Karpas-422 (cell line): ENCODE data around the gene ALDH1A1. TPM values are rescaled to one million over a fixed set of nuclear protein-coding genes. Genes with fewer than 3 reads are reported as not detected.

Source experiments
- DNase-seq: peaks from one replicate; pipeline ENCODE4 v3.0.0-alpha.2; 2015
- H2AFZ ChIP-seq: fragments of 200-600 bp; sonication (generic); 2 replicates; pipeline ENCODE4 v1.6.1; 2014; ENCODE audit warnings: antibody characterized with exemption, low read length, mixed read lengths
- H3K27ac ChIP-seq: fragments of 200-600 bp; sonication (generic); 2 replicates; pipeline ENCODE4 v1.5.1; 2014; ENCODE audit warnings: mild to moderate bottlenecking, low read length, moderate library complexity
- H3K27me3 ChIP-seq: fragments of 200-600 bp; sonication (generic); 2 replicates; pipeline ENCODE4 v1.6.1; 2014; ENCODE audit warnings: low read length, mixed read lengths
- H3K36me3 ChIP-seq: fragments of 200-600 bp; sonication (generic); 2 replicates; pipeline ENCODE4 v1.6.1; 2014; ENCODE audit warnings: low read length, mixed read lengths; ENCODE audit not compliant: insufficient read depth
- H3K4me1 ChIP-seq: fragments of 200-600 bp; sonication (generic); 2 replicates; pipeline ENCODE4 v1.6.1; 2014; ENCODE audit warnings: mild to moderate bottlenecking, low read length, mixed read lengths
- H3K4me2 ChIP-seq: fragments of 200-600 bp; sonication (generic); 2 replicates; pipeline ENCODE4 v1.6.1; 2014; ENCODE audit warnings: low read length, low read depth, mild to moderate bottlenecking; ENCODE audit not compliant: poor library complexity, severe bottlenecking
- H3K4me3 ChIP-seq: fragments of 200-600 bp; sonication (generic); 2 replicates; pipeline ENCODE4 v1.5.1; 2014; ENCODE audit warnings: mild to moderate bottlenecking, antibody characterized with exemption, low read length, mixed read lengths
- H3K79me2 ChIP-seq: fragments of 200-600 bp; sonication (generic); 2 replicates; pipeline ENCODE4 v1.6.1; 2014; ENCODE audit warnings: mild to moderate bottlenecking, low read length, mixed read lengths
- H3K9ac ChIP-seq: fragments of 200-600 bp; sonication (generic); 2 replicates; pipeline ENCODE4 v1.6.0; 2014; ENCODE audit warnings: low read length
- H3K9me2 ChIP-seq: fragments of 200-600 bp; sonication (generic), shearing (Covaris generic); replicated peaks from 2 replicates; pipeline ENCODE4 v1.6.0; 2014; ENCODE audit warnings: mild to moderate bottlenecking, low read length, moderate library complexity; ENCODE audit not compliant: insufficient read depth
- H3K9me3 ChIP-seq: fragments of 300-700, 200-600 bp; sonication (generic); 2 replicates; pipeline ENCODE4 v1.6.1; 2014; ENCODE audit warnings: low read length, mixed read lengths
- H4K20me1 ChIP-seq: fragments of 200-600 bp; sonication (generic); 2 replicates; pipeline ENCODE4 v1.6.1; 2014; ENCODE audit warnings: mild to moderate bottlenecking, antibody characterized with exemption, low read length, low read depth; ENCODE audit not compliant: insufficient read depth
- total RNA-seq: library from RNA; depleted of rRNA; stranded (reverse); fragments of >200 nt; shearing (Covaris generic); gene quantifications from 2 replicates; pipeline ENCODE4 v1.2.3, GENCODE V29; 2014; ENCODE audit warnings: low replicate concordance

The ALDH1A1 gene
- total RNA-seq, 1 experiment from 2014 or later: not detected

DNA sequence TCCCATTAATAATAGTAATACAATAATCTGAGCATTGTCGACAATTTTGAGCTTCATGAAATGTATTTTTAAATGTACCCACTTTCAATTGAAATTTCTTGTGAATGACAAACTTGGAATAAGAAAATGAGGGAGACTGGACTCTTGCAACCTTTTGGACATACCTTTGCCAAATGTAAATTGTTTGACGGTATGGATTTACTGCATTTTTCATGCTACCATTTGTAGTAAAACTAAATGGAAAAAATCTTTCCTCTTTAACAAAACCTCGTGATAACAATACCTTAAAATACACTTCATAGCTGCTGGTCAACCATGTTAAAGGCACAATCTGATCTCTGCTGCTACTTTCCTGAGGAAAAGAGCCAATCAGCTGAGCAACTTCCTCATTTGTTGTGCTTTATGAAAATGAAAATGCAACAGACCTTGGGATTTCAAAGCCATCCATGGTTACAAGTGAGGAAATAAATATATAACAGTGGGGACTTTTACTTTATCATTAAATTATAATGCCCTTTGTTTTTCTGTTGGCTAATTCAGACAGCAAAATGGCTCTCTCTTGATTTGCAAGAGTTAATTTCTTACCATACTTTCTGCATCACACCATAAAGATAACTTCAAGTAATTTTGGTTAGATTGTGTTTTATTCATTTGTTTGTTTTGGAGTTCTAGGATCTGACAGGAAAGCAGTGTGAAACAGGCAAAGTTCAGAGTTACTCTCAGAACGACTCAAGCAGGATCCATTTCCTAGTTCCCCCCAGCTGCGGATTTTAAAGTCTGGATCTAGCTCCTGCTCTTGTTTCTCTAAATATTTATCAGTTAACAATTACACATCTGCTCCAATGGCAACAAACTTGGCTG is 1.1 kb downstream of the ALDH1A1 start:
- H3K9ac ChIP-seq: no peak overlapping the region
- H3K4me3 ChIP-seq: no peak overlapping the region
- H3K9me2 ChIP-seq: no peaks in the 10 kb centered on the region
- H3K79me2 ChIP-seq: no peaks in the 10 kb centered on the region
- peaks cover 10% of the 10 kb centered on the region for H3K4me1 ChIP-seq
- DNase-seq: no peak
- H3K27me3 ChIP-seq: no peaks in the 10 kb centered on the region
- no peak overlapping the region for H3K4me2 ChIP-seq
- H3K36me3 ChIP-seq: no peaks in the 10 kb centered on the region
- no peaks in the 10 kb centered on the region for H4K20me1 ChIP-seq
- H3K27ac ChIP-seq: no peak overlapping the region
- no peak overlapping the region for H2AFZ ChIP-seq
- no peaks in the 10 kb centered on the region for H3K9me3 ChIP-seq

DNA sequence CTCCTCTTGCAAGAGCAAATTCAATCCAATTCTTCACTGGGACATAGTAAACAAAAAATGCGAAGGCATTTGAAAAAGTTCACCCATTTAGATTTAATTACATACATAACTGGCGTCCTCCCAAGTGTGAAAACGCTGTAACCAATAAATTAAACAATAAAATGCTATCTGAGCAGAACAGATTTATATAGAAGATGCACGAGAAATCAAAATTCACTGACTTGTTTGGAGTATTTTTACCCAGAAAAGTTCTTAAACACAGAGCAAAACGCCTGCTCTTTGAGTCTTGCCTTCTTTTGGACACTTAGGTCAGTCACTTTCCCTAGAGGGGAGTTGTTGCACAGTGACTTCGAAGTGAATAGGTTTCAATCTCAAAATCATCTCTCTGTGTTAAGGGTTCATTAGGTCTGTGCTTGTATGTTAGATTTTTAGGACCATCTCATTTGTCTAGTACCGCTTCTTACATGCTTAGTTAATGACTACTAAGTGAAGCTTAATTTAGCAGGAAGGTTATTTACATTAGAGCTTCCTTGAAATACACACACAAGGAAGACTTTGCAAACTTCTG is 1.9 kb downstream of the ALDH1A1 start:
- H3K27ac ChIP-seq: no peak overlapping the region
- no peaks in the 10 kb centered on the region for H3K36me3 ChIP-seq
- no peaks in the 10 kb centered on the region for H3K79me2 ChIP-seq
- DNase-seq: no peak
- no peaks in the 10 kb centered on the region for H3K9me2 ChIP-seq
- H3K4me2 ChIP-seq: no peak overlapping the region
- no peaks in the 10 kb centered on the region for H4K20me1 ChIP-seq
- no peaks in the 10 kb centered on the region for H3K9me3 ChIP-seq
- no peak overlapping the region for H3K4me3 ChIP-seq
- H3K27me3 ChIP-seq: no peaks in the 10 kb centered on the region
- no peak overlapping the region for H3K9ac ChIP-seq
- H3K4me1 ChIP-seq: peaks cover 10% of the 10 kb centered on the region
- H2AFZ ChIP-seq: no peak overlapping the region

DNA sequence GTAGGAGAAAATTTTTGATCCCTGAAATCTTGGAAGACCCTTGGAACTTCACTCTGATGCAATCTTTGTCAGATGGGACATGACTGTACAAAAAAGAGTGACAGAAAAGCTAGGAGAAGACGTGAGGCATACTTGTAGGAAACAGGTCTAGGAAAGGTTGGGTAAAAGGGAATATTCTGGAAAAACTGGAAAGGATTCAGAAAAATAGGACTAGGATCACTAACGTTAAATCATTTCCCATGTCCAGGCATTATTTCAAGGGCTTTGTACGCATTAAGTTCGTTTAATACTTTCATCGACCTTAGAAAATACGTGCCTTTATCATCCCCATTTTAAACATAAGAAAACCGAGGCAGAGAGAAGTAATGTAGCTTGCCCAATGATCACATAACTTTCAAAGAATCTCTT is 2.9 kb downstream of the ALDH1A1 start:
- H3K79me2 ChIP-seq: no peaks in the 10 kb centered on the region
- no peaks in the 10 kb centered on the region for H3K36me3 ChIP-seq
- H3K4me3 ChIP-seq: no peak overlapping the region
- H3K9me2 ChIP-seq: no peaks in the 10 kb centered on the region
- H2AFZ ChIP-seq: no peak overlapping the region
- H3K9ac ChIP-seq: no peak overlapping the region
- H3K27me3 ChIP-seq: no peaks in the 10 kb centered on the region
- DNase-seq: no peak
- peaks cover 10% of the 10 kb centered on the region for H3K4me1 ChIP-seq
- H4K20me1 ChIP-seq: no peaks in the 10 kb centered on the region
- no peaks in the 10 kb centered on the region for H3K9me3 ChIP-seq
- H3K4me2 ChIP-seq: no peak overlapping the region
- no peak overlapping the region for H3K27ac ChIP-seq

DNA sequence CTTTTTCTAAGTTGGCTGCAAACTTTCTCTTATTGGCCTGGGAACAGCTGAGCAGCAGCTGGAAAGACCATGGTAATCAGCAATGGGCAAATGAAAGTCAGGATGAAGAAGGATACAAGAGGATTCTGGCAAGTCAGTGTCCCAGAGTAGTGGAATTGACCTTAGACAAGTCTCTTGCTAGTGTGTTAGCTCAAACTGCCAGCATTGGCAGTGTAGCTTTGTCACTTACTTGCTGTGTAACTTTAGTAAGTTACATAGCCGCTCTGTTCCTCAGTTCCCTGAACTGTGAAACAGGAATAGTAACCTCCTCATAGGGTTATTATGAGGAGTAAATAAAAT is 3.6 kb downstream of the ALDH1A1 start:
- H3K27ac ChIP-seq: no peak overlapping the region
- no peak overlapping the region for H3K4me2 ChIP-seq
- H3K27me3 ChIP-seq: no peaks in the 10 kb centered on the region
- no peaks in the 10 kb centered on the region for H4K20me1 ChIP-seq
- no peak overlapping the region for H3K4me3 ChIP-seq
- DNase-seq: no peak
- H3K36me3 ChIP-seq: no peaks in the 10 kb centered on the region
- no peaks in the 10 kb centered on the region for H3K79me2 ChIP-seq
- H3K4me1 ChIP-seq: peaks cover 10% of the 10 kb centered on the region
- no peak overlapping the region for H2AFZ ChIP-seq
- no peaks in the 10 kb centered on the region for H3K9me2 ChIP-seq
- H3K9ac ChIP-seq: no peak overlapping the region
- no peaks in the 10 kb centered on the region for H3K9me3 ChIP-seq

DNA sequence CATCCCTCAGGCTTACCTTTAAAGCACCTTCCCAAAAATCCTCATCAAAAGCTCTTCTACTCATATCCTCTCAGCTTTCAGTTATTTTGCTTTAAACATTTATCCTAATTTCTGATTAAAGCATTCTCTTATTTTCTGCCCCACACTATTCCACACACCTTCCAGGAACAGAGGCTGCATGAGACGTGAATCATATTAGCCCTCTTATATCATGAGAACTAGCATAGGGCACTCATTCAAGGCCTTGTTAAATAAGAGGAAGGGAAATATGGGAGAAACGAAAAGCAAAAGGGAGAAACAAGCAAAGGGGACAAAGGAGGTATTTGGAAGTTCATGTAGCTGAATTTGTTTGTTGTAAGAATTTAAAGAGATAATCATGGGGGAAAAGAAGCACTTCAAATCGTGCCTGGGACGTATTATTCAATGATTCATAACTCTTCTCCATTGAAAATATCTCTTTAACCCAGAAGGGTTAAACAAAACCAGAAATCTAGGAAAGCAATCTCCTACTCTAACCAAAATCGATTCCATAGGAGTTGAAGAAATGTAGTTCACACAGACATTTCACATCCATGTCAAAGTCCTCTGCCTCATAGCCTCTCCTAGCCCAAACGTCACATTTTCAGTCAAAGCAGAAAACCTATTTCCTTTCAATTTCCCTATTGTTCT is 4.1 kb downstream of the ALDH1A1 start:
- Histone ChIP-seq H3K9me2 (no peaks in the 10 kb centered on the region), H2AFZ (no peak overlapping the region), H3K4me3 (no peak overlapping the region), H3K27me3 (no peaks in the 10 kb centered on the region), H3K9me3 (no peaks in the 10 kb centered on the region), H3K36me3 (no peaks in the 10 kb centered on the region), H3K79me2 (no peaks in the 10 kb centered on the region), H3K4me2 (no peak overlapping the region), H3K27ac (no peak overlapping the region), H3K4me1 (peaks cover 10% of the 10 kb centered on the region), H3K9ac (no peak overlapping the region), H4K20me1 (no peaks in the 10 kb centered on the region)
- no peak for DNase-seq

DNA sequence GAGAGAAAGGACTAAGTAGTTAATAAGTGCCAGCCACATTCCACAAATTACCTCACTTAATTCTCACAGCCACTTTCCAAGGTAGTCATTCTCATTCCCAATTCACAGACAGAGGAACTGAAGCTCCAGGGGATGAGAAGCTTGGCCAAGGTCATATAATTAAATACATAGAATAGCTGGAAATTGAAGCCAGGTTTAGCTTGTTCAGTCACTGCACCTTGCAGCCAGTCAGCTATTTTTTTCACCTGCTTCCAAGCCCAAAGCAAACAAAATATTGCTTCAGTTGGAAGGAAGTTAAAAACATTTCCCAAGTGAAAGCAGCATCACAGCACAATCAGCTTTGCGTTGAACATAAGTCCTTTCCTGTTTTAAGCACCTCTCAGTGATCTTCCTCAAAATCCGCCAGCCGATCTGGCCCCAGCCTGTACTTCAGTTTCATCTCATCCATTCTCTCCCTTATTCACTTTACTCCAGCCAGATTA is 4.8 kb downstream of the ALDH1A1 start:
- Histone ChIP-seq H3K27me3 (no peaks in the 10 kb centered on the region), H3K9me2 (no peaks in the 10 kb centered on the region), H3K4me3 (no peak overlapping the region), H3K4me1 (peaks cover 5% of the 10 kb centered on the region), H3K79me2 (no peaks in the 10 kb centered on the region), H3K36me3 (no peaks in the 10 kb centered on the region), H3K4me2 (no peak overlapping the region), H2AFZ (no peak overlapping the region), H3K27ac (no peak overlapping the region), H3K9ac (no peak overlapping the region), H3K9me3 (no peaks in the 10 kb centered on the region), H4K20me1 (no peaks in the 10 kb centered on the region)
- no peak for DNase-seq

DNA sequence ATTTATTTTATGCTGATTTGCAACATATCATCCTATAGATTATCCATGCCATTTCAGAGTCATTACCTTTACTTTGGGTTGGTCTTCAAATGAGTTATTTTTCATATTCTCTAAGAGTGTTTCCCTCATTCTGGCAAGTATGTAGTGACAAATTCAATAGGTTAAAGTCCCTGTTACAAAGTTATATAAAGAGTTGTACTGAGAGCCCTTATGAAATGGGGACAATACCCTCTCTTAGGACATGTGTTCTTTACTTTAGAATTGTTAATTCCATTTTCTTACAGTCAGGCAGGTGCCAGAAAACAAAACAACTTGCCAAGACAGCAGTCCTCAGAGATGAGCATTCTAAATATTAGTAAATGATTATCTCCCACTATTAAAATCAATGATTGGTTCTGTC is 6.0 kb downstream of the ALDH1A1 start:
- Histone ChIP-seq H3K79me2 (no peaks in the 10 kb centered on the region), H3K9ac (no peak overlapping the region), H3K4me2 (no peak overlapping the region), H4K20me1 (no peaks in the 10 kb centered on the region), H2AFZ (no peak overlapping the region), H3K36me3 (no peaks in the 10 kb centered on the region), H3K9me2 (no peaks in the 10 kb centered on the region), H3K27me3 (no peaks in the 10 kb centered on the region), H3K9me3 (no peaks in the 10 kb centered on the region), H3K4me1 (no peaks in the 10 kb centered on the region), H3K27ac (no peak overlapping the region), H3K4me3 (no peak overlapping the region)
- no peak for DNase-seq

DNA sequence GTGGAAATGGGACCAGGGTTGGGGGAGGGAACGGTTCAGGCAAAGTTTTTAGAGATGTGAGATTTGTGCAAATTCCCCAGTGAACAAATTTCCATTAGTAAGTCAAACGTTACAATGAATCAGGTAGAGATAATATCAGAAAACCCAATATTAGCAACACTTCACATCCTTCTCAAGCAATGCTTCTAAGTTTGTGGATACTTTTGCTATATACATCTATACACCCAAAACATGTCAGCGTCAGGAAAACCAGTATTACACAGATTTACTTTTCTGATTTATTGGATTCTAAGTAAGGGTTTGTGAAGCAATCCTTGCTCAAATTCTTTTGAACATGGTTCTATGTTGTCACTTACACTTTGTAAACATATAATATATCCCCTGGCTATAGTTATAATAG is 6.5 kb downstream of the ALDH1A1 start:
- no peak overlapping the region for H3K4me3 ChIP-seq
- H4K20me1 ChIP-seq: no peaks in the 10 kb centered on the region
- H3K9me3 ChIP-seq: no peaks in the 10 kb centered on the region
- H3K4me2 ChIP-seq: no peak overlapping the region
- H3K79me2 ChIP-seq: no peaks in the 10 kb centered on the region
- no peaks in the 10 kb centered on the region for H3K36me3 ChIP-seq
- no peak overlapping the region for H3K27ac ChIP-seq
- no peak for DNase-seq
- H3K27me3 ChIP-seq: no peaks in the 10 kb centered on the region
- no peaks in the 10 kb centered on the region for H3K4me1 ChIP-seq
- H3K9ac ChIP-seq: no peak overlapping the region
- H3K9me2 ChIP-seq: no peaks in the 10 kb centered on the region
- no peak overlapping the region for H2AFZ ChIP-seq
